SIG-M5 (cell line): ENCODE data around the gene ANKRD17.
"Not testable (repeated sequence)": the region's sequence is repeated elsewhere in the genome, so short reads cannot be mapped to it uniquely, and the experiment has no call there.

ENCODE experiments used
- DNase-seq: peaks from one replicate; lab custom pipeline; 2025; lab: John Stamatoyannopoulos, UW

Gene ANKRD17

GRCh38 chr4:73244945-73245601 lies 13.5 kb downstream of the ANKRD17 start:
- DNase-seq: no peak

- DNase-seq: no peak
Observed at GRCh38 chr4:73237044-73237443, 21.6 kb downstream of the ANKRD17 start.

GRCh38 chr4:73236151-73236550 lies 22.4 kb downstream of the ANKRD17 start:
- no peak for DNase-seq

- DNase-seq: no peak
Observed at GRCh38 chr4:73234712-73235111, 23.9 kb downstream of the ANKRD17 start.

DNA sequence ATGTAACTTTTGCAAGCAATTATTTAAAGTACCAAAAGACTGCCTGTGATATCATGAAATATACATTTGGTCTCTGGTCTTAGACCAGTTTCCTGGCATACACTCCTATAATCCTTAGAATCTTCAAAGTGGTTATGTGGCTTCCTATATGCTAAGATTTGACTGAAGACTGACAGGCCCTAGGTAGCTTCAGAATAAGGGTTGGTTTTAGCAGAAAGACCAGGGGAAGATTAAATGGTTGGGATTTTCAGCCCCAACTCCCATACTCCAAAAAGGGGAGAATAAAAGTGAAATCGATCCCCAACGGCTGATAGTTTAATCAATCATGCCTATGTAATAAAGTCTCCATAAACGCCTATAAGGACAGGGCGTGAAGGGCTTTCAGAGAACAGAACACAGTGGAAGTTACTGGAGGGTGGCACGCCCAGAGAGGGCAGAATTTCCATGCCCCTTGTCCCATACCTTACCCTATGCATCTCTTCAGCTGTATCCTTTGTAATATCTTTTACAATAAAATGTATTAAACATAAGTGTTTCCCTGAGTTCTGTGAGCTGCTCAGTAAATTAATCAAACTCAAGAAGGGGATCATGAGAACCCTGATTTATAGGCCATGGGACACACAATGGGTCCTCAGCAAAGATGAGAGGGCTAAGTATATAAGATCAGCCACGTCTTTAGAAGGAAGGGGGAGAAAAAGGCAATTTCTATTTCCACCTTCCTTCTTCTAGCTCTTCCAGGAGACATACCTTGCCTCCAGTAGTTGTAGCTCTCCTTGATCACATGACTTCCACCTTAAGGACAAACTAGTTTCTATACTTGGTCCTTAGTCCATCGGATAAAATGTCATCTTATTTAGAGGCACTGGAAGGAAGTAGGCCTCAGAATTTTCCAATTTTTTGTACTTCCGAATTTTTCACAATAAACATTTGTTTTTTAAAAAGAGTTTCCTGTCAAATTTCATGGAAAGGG lies 26.8 kb downstream of the ANKRD17 start:
- DNase-seq: no peak

GRCh38 chr4:73230865-73231517 lies 27.6 kb downstream of the ANKRD17 start:
- DNase-seq: no peak

DNA sequence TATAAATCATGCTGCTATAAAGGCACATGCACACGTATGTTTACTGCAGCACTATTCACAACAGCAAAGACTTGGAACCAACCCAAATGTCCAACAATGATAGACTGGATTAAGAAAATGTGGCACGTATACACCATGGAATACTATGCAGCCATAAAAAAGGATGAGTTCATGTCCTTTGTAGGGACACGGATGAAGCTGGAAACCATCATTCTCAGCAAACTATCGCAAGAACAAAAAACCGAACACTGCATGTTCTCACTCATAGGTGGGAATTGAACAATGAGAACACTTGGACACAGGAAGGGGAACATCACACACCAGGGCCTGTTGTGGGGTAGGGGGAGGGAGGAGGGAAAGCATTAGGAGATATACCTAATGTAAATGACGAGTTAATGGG lies 29.8 kb downstream of the ANKRD17 start:
- not testable (repeated sequence) for DNase-seq

- no peak for DNase-seq
Observed at GRCh38 chr4:73224886-73225285, 33.7 kb downstream of the ANKRD17 start.

- DNase-seq: no peak
Observed at GRCh38 chr4:73223258-73223650, 35.3 kb downstream of the ANKRD17 start.

DNA sequence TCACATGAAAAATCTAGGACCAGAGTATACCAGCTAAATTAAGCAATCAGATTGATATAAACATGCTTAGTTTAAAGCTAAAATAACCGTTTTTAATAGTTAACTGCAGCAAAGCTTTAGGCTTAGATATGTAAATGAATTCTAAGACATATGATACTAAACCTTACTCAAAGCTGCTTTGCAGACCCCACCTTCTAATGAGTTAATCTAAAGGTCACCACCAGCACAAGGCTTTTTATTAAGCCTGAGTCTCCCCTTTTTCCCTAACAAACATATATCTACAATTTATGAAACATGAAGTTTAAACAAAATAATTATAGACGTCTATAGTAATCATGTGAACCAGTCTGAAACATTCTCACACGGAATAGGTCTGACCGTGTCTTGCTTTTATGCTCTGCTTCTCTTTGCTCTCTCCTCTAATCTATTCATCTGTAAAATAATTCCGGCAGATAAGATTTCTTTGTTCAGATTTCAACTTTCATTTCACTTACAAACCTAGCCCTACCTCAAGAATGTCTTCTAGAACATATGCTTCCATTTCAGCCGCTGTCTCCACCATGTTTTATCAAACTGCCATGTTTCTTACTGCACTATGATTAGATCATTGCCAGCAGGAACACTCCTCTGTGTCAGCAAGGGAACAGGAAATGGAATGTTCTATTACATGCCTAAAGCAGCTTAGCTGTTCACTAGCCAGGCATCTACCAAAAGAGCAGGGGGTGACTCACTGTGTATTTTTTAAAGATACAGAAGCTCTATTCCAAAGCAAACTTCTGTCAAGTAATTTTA lies 35.9 kb downstream of the ANKRD17 start:
- peak; percentile 31 for DNase-seq

- DNase-seq: no peak
Observed at GRCh38 chr4:73221734-73222133, 36.9 kb downstream of the ANKRD17 start.

DNA sequence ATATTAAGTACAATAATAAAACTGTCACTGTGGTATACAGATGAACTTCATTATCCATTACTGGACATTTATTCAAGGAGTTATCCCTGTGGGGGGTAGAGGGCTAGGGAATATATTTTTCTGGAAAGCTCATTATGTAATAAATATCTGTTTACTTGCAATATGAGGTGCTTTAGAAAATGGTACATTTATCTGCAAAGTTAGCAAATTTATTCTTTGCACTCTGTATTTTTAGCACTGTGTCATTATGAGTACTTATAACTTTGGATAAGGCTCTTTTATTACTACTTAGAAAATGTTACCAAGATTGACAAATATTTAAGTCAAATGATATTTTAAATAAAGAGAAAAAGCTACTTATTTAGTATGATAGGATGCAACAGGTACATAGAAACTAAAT lies 37.8 kb downstream of the ANKRD17 start:
- no peak for DNase-seq

GRCh38 chr4:73213916-73214653 lies 44.5 kb downstream of the ANKRD17 start:
- no peak for DNase-seq

DNA sequence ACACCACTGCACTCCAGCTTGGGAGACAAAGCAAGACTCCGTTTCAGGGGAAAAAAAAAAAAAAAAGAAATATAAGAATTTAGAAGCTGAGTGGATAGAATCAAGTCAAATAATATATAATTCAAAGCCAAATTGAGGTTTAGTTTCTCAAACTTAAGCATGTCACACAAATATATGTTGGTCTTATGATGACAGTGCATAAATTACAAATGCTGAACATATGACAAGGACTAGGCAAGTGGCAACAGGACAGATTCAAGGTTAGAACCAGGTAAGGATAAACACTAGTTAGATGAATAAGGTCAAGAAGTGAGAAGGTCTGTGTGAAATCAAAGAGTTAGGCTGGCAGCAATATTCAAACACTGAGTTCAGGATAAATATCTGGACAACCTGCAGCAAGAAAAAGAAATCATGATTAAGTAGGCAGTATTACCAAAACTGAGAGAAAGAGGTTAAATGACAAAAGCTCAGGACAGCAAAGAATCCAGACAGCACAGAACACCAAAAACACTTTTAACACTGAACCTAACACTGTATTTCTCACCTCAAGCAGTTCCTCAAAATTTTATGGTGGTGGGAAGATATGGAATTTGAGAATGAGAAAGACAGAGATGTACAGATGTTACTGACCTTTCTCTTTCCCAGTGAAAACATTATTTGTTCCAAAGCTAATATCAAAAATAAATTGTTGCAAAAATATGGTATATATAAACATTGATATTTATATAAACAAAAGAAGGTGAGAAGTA lies 45.4 kb downstream of the ANKRD17 start:
- no peak for DNase-seq

DNA sequence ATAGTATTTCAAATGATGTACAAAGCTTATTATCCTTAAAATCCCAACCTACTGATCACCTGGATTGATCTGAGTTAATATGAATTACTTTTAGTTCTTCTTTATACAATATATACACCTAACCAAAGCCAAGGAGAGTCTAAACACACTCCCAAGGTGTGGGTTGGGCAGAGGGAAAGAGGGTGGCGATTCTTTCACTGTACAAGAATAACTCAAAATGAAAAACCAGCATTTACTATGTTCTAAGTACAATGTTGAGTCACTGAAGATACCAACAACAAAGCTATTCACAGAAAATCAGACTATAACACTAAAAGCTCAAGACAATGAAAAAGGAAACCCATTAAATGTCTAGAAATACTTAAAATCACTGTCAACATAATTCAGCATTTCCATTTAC lies 46.6 kb downstream of the ANKRD17 start:
- DNase-seq: no peak

DNA sequence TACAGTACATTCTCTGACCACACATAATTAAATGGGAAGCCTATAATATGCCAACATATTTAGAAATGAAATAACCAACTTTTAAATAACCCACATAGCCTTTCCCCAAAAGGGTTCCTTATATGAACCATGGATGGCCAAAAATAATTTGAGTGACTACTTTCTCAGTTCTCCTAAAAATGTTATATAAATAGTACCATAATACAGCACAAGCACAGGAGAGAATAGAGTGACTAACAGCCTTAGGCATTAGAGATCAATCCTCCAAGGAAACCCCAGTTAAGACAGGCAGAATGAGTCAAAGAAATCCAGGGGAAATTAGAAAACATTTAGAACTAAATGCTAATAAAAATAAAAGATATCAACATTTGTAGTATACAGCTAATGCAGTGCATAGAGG lies 50.2 kb downstream of the ANKRD17 start:
- no peak for DNase-seq

GRCh38 chr4:73206236-73206635 lies 52.4 kb downstream of the ANKRD17 start:
- no peak for DNase-seq

DNA sequence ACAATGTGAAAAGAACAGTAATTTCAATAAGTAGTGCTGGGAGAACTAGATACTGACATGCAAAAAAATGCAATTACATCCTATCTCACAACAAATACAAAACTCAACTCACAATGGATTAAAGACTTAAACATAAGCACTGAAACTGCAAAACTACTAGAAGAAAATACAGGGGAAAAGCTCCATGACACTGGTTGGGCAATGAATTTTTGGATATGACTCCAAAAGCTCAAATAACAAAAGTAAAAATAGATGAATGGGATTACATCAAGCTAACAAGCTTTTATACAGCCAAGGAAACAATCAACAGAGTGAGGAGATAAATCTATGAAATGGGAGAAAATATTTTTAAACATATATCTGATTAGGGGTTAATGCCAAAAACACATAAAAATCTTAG lies 53.1 kb downstream of the ANKRD17 start:
- no peak for DNase-seq

- not testable (repeated sequence) for DNase-seq
Observed at GRCh38 chr4:73203976-73204375, 54.6 kb downstream of the ANKRD17 start.

DNA sequence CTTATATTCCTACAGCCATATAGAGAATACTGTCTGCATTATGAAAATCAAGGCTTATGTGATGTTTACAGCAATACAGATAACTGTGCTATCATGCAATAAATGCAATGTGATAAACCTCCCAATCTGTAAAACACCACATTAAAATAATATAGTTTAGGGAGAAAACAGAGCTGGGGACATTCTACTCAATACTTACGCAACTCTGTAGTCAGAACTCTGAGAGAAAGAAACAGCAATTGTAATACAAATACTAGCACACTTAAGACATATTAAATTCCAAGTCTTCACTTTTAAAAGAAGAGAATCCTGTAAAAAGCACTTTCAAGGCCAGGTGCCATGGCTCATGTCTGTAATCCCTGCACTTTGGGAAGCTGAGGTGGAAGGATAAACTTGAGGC lies 61.4 kb downstream of the ANKRD17 start:
- DNase-seq: no peak

DNA sequence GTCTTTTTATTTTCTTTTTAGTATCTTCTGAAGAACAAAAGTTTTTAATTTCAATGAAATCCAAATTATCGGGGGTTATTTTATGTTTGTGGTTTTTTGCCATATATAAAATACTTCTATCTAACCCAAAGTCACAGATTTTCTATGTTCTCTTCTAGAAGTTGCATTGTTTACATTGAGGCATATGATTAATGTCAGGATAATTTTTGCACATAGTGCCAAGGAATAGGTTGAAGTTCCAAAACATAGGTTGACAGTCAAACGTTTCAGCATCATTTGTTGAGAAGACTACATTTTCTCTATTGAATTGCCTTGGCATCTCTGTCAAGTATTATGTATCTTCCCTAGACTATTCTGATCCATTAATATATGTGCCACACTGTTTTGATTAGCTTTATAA lies 64.5 kb downstream of the ANKRD17 start:
- no peak for DNase-seq
